Right ventricle myocardium inferior (tissue), 1 donor: ENCODE data around the gene GUCY2F. TPM values are rescaled to one million over a fixed set of nuclear protein-coding genes. Genes with fewer than 3 reads are reported as not detected.

Experiments
- ATAC-seq: fragments of 200-7000 bp; cut with Tn5 transposase; one replicate; pipeline ENCODE4 v1.9.1; 2020; ENCODE audit warnings: mild to moderate bottlenecking, moderate library complexity
- DNase-seq: peaks from one replicate; pipeline ENCODE4 v3.0.0; 2021; ENCODE audit errors: missing footprints
- intact Hi-C: fragments of 100-400 bp; cut with DNase I; formaldehyde crosslinking; loops from one replicate; pipeline ENCODE4 v1.11.0; 2022
- long read RNA-seq: library from polyadenylated mRNA; unstranded; transcript quantifications from one replicate; pipeline ENCODE4 v2.0.0, GENCODE V29; 2021
- total RNA-seq: library from RNA; stranded (reverse); fragmentation: NEBNext Ultra II Directional; extraction: Animal tissue kit (Norgen Biotek cat#: 25700); gene quantifications from one replicate; pipeline ENCODE4 v1.2.1, GENCODE V29; 2021
- donor health status: DM: no; HTN: yes; CAD: no; lungs with severe emphysema.

GUCY2F gene
- total RNA-seq, result not detected
- long read RNA-seq, result 0 reads

- ATAC-seq (no peak), DNase-seq (no peak)
- intact Hi-C loops, result loop anchor here (10.0 kb wide), 1 partner anchor 403 kb away; no protein-coding TSS in a partner anchor
Observed at GRCh38 chrX:109481986-109482385, at the start of gene GUCY2F. Gene GUCY2F, minus strand, starts transcription at chrX:109482086. Its CDS starts 6,150 bp downstream, at chrX:109475936.

GRCh38 chrX:109519001-109519400, 37.1 kb upstream of the GUCY2F start:
- ATAC-seq (no peak), DNase-seq (no peak)
- intact Hi-C loops, result no loop called here

GRCh38 chrX:109511113-109511512, 29.2 kb upstream of the GUCY2F start:
- intact Hi-C loops, result no loop called here
- ATAC-seq (no peak), DNase-seq (no peak)

GRCh38 chrX:109508915-109509314, 27.0 kb upstream of the GUCY2F start:
- intact Hi-C loops, result no loop called here
- ATAC-seq (no peak), DNase-seq (no peak)

- intact Hi-C loops, result no loop called here
- ATAC-seq (no peak), DNase-seq (no peak)
Observed at GRCh38 chrX:109501176-109501575, 19.3 kb upstream of the GUCY2F start.

- intact Hi-C loops, result no loop called here
- no peak for ATAC-seq
- no peak for DNase-seq
Observed at GRCh38 chrX:109498434-109498833, 16.5 kb upstream of the GUCY2F start.

GRCh38 chrX:109489174-109489573, 7.3 kb upstream of the GUCY2F start:
- ATAC-seq (no peak), DNase-seq (no peak)
- intact Hi-C loops, result loop anchor here (10.0 kb wide), 1 partner anchor 396 kb away; no protein-coding TSS in a partner anchor

- intact Hi-C loops, result loop anchor here (10.0 kb wide), 1 partner anchor 397 kb away; no protein-coding TSS in a partner anchor
- no peak for ATAC-seq
Observed at GRCh38 chrX:109487640-109488039, 5.8 kb upstream of the GUCY2F start.

GRCh38 chrX:109485470-109486340, 3.8 kb upstream of the GUCY2F start:
- intact Hi-C loops, result loop anchor here (2.0 to 10.0 kb wide), 2 partner anchors 149 to 399 kb away; no protein-coding TSS in a partner anchor
- DNase-seq (peak; percentile 73), ATAC-seq (no peak)

More at GRCh38 chrX:109487640-109488039, 5.8 kb upstream of the GUCY2F start:
- DNase-seq, result no peak

GRCh38 chrX:109484886-109485285, 3.0 kb upstream of the GUCY2F start:
- DNase-seq, result no peak
- intact Hi-C loops, result loop anchor here (2.0 to 10.0 kb wide), 2 partner anchors 150 to 400 kb away; no protein-coding TSS in a partner anchor
- no peak for ATAC-seq

GRCh38 chrX:109475174-109475891, 6.6 kb downstream of the GUCY2F start:
- intact Hi-C loops, result loop anchor here (10.0 kb wide), 2 partner anchors 771 to 1281 kb away; no protein-coding TSS in a partner anchor
- peak; percentile 65 for ATAC-seq
- no peak for DNase-seq

GRCh38 chrX:109472939-109473735, 8.7 kb downstream of the GUCY2F start:
- ATAC-seq (no peak), DNase-seq (no peak)
- intact Hi-C loops, result loop anchor here (10.0 kb wide), 2 partner anchors 768 to 1278 kb away; no protein-coding TSS in a partner anchor

GRCh38 chrX:109464231-109464630, 17.7 kb downstream of the GUCY2F start:
- DNase-seq, result no peak
- intact Hi-C loops, result no loop called here
- no peak for ATAC-seq

GRCh38 chrX:109463784-109464183, 18.1 kb downstream of the GUCY2F start:
- ATAC-seq (no peak), DNase-seq (no peak)
- intact Hi-C loops, result no loop called here

- intact Hi-C loops, result no loop called here
- ATAC-seq, result no peak
- DNase-seq, result no peak
Observed at GRCh38 chrX:109448282-109448938, 33.5 kb downstream of the GUCY2F start.

- no peak for ATAC-seq
Observed at GRCh38 chrX:109441266-109441665, 40.6 kb downstream of the GUCY2F start.

GRCh38 chrX:109440475-109440874, 41.4 kb downstream of the GUCY2F start:
- ATAC-seq (no peak), DNase-seq (no peak)
- intact Hi-C loops, result no loop called here

More at GRCh38 chrX:109441266-109441665, 40.6 kb downstream of the GUCY2F start:
- no peak for DNase-seq
- intact Hi-C loops, result no loop called here

- intact Hi-C loops, result no loop called here
- ATAC-seq, result no peak
- DNase-seq, result no peak
Observed at GRCh38 chrX:109409181-109409580, 72.7 kb downstream of the GUCY2F start.
